CD14-positive monocyte (primary cell): ENCODE data around the gene AMBRA1. TPM values are rescaled to one million over a fixed set of nuclear protein-coding genes. Genes with fewer than 3 reads are reported as not detected.

ENCODE experiments used
- DNase-seq, 3 donors: peaks; one replicate each; pipeline ENCODE4 v3.0.0-alpha.2; 2011 to 2022
- H2AFZ ChIP-seq: 2 replicates; pipeline ENCODE4 v1.6.0; 2012; ENCODE audit warnings: mild to moderate bottlenecking, low read depth, low read length, inconsistent platforms; ENCODE audit not compliant: insufficient read depth, poor library complexity, severe bottlenecking
- H3K27ac ChIP-seq, 2 donors: 1 replicate in 1 of 2; 2 replicates in 1 of 2; pipeline ENCODE4 v1.5.1; 2012 to 2013; ENCODE audit warnings: low read length in 2 of 2, control low read depth in 1 of 2, inconsistent platforms in 1 of 2, low read depth in 1 of 2, mild to moderate bottlenecking in 1 of 2
- H3K27me3 ChIP-seq, 2 donors: one replicate each; pipeline versions ENCODE4 v1.6.0 to v1.6.1; 2011 to 2013; ENCODE audit warnings: low read length in 2 of 2; ENCODE audit not compliant: control insufficient read depth in 2 of 2, insufficient read depth in 2 of 2
- H3K36me3 ChIP-seq, 2 donors: replicated peaks in 1 of 2; 1 replicate in 1 of 2; 2 replicates in 1 of 2; pipeline versions ENCODE4 v1.5.1 to v1.6.1; 2012 to 2013; ENCODE audit warnings: low read length in 2 of 2, control low read depth in 1 of 2, inconsistent platforms in 1 of 2, mild to moderate bottlenecking in 1 of 2; ENCODE audit not compliant: insufficient read depth in 2 of 2, control insufficient read depth in 1 of 2
- H3K4me1 ChIP-seq, 2 donors: 1 replicate in 1 of 2; 2 replicates in 1 of 2; pipeline versions ENCODE4 v1.5.1 to v1.6.1; 2012 to 2013; ENCODE audit warnings: low read length in 2 of 2, control low read depth in 1 of 2, inconsistent platforms in 1 of 2, mild to moderate bottlenecking in 1 of 2, moderate library complexity in 1 of 2; ENCODE audit not compliant: insufficient read depth in 2 of 2, control insufficient read depth in 1 of 2
- H3K4me2 ChIP-seq: replicated peaks from 2 replicates; pipeline ENCODE3; 2012; ENCODE audit warnings: low read length, moderate library complexity, mild to moderate bottlenecking; ENCODE audit not compliant: poor library complexity, severe bottlenecking; ENCODE audit errors: extremely low read depth
- H3K4me3 ChIP-seq, 3 experiments: fragments of 200-600 bp in 1 of 3; sonication (generic) in 1 of 3; replicated peaks in 1 of 3; 1 replicate in 2 of 3; 2 replicates in 1 of 3; pipeline ENCODE4 v1.5.1; 2011 to 2013; ENCODE audit warnings: low read length in 3 of 3, mild to moderate bottlenecking in 3 of 3, control low read depth in 2 of 3, low read depth in 2 of 3, inconsistent platforms in 1 of 3, moderate library complexity in 1 of 3
- H3K79me2 ChIP-seq: 2 replicates; pipeline ENCODE4 v1.6.0; 2012; ENCODE audit warnings: mild to moderate bottlenecking, control low read depth, inconsistent platforms, low read length, moderate library complexity; ENCODE audit not compliant: insufficient read depth
- H3K9ac ChIP-seq: 2 replicates; pipeline ENCODE4 v1.6.0; 2017; ENCODE audit warnings: low read length, mild to moderate bottlenecking; ENCODE audit not compliant: insufficient read depth, poor library complexity, severe bottlenecking
- H3K9me3 ChIP-seq, 2 donors: replicated peaks in 1 of 2; 1 replicate in 1 of 2; 2 replicates in 1 of 2; pipeline versions ENCODE4 v1.5.1 to v1.6.1; 2012 to 2013; ENCODE audit warnings: low read length in 2 of 2, control low read depth in 1 of 2; ENCODE audit not compliant: control insufficient read depth in 1 of 2, insufficient read depth in 1 of 2
- H4K20me1 ChIP-seq: 2 replicates; pipeline ENCODE4 v1.6.0; 2012; ENCODE audit warnings: mild to moderate bottlenecking, low read length, control low read depth, moderate library complexity; ENCODE audit not compliant: insufficient read depth
- H3K27ac Mint-ChIP-seq, 7 donors: one replicate each; pipeline ENCODE4 v1.8.0; 2020; ENCODE audit warnings: mild to moderate bottlenecking in 7 of 7, mixed read lengths in 7 of 7, moderate library complexity in 6 of 7, inconsistent platforms in 2 of 7
- H3K27me3 Mint-ChIP-seq, 3 donors: one replicate each; pipeline ENCODE4 v1.8.0; 2021 to 2022; ENCODE audit warnings: low read depth in 3 of 3, mild to moderate bottlenecking in 3 of 3, mixed read lengths in 3 of 3, moderate library complexity in 3 of 3, inconsistent platforms in 1 of 3
- H3K36me3 Mint-ChIP-seq, 2 donors: one replicate each; pipeline ENCODE4 v1.8.0; 2020; ENCODE audit warnings: mixed read lengths in 2 of 2, inconsistent platforms in 1 of 2, mild to moderate bottlenecking in 1 of 2
- H3K4me1 Mint-ChIP-seq: one replicate; pipeline ENCODE4 v1.8.0; 2020; ENCODE audit warnings: mild to moderate bottlenecking, mixed read lengths
- H3K4me3 Mint-ChIP-seq, 2 donors: one replicate each; pipeline ENCODE4 v1.8.0; 2020; ENCODE audit warnings: mild to moderate bottlenecking in 2 of 2, mixed read lengths in 2 of 2, moderate library complexity in 1 of 2
- H3K9me3 Mint-ChIP-seq, 7 donors: one replicate each; pipeline ENCODE4 v1.8.0; 2020 to 2022; ENCODE audit warnings: mixed read lengths in 7 of 7, mild to moderate bottlenecking in 6 of 7, moderate library complexity in 6 of 7, inconsistent platforms in 2 of 7
- WGBS: methylation state at CpG from one replicate; pipeline ENCODE4 v1.1.5; 2013; ENCODE audit warnings: missing lambda C conversion rate; ENCODE audit not compliant: insufficient coverage; 5-methylcytosine and 5-hydroxymethylcytosine counted together
- intact Hi-C, 2 donors: fragments of 100-400 bp; cut with micrococcal nuclease; formaldehyde crosslinking; loops; one replicate each; pipeline versions ENCODE4 v1.15.0 to v1.15.1; 2023
- polyA plus RNA-seq, 3 donors: library from polyadenylated mRNA; depleted of rRNA in 1 of 3; unstranded in 2 of 3; stranded (reverse) in 1 of 3; fragments of 300-500 nt in 2 of 3; fragments of >200 nt in 1 of 3; fragmentation: Illumina TruSeq in 2 of 3; gene quantifications; 1 replicate in 2 of 3; 2 replicates in 1 of 3; pipeline ENCODE4 v1.2.3, GENCODE V29; 2012 to 2021
- TF ChIP-seq, protein P1 (sequence below): fragments of 200-600 bp; IDR thresholded peaks from one replicate; pipeline ENCODE4 v1.8.0; 2022; ENCODE audit warnings: antibody characterized with exemption, mild to moderate bottlenecking

The AMBRA1 gene
- polyA plus RNA-seq, 3 donors = 2.1 to 6.1 (median 3.8) TPM

- H3K27me3 Mint-ChIP-seq = no peaks in the 10 kb centered on the region
- DNase-seq = no peak
- H3K4me3 Mint-ChIP-seq = no peak overlapping the region
- H3K9me3 Mint-ChIP-seq = no peaks in the 10 kb centered on the region
- peaks cover 13 to 47% of the 10 kb centered on the region in 2 donors for H3K36me3 ChIP-seq
- H3K27ac Mint-ChIP-seq = no peak overlapping the region
- no peak overlapping the region for H3K9ac ChIP-seq
- intact Hi-C loops = no loop called here
- H3K4me2 ChIP-seq = no peak overlapping the region
- no peaks in the 10 kb centered on the region for H3K79me2 ChIP-seq
- no peak overlapping the region for H3K4me3 ChIP-seq
- TF ChIP-seq, protein P1, sequence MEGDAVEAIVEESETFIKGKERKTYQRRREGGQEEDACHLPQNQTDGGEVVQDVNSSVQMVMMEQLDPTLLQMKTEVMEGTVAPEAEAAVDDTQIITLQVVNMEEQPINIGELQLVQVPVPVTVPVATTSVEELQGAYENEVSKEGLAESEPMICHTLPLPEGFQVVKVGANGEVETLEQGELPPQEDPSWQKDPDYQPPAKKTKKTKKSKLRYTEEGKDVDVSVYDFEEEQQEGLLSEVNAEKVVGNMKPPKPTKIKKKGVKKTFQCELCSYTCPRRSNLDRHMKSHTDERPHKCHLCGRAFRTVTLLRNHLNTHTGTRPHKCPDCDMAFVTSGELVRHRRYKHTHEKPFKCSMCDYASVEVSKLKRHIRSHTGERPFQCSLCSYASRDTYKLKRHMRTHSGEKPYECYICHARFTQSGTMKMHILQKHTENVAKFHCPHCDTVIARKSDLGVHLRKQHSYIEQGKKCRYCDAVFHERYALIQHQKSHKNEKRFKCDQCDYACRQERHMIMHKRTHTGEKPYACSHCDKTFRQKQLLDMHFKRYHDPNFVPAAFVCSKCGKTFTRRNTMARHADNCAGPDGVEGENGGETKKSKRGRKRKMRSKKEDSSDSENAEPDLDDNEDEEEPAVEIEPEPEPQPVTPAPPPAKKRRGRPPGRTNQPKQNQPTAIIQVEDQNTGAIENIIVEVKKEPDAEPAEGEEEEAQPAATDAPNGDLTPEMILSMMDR = no peak
- no peaks in the 10 kb centered on the region for H3K4me1 ChIP-seq
- peaks cover 5% of the 10 kb centered on the region for H4K20me1 ChIP-seq
- no peak overlapping the region for H3K27ac ChIP-seq
- H3K27me3 ChIP-seq = no peaks in the 10 kb centered on the region
- no peaks in the 10 kb centered on the region for H3K9me3 ChIP-seq
- no peak overlapping the region for H2AFZ ChIP-seq
- no peaks in the 10 kb centered on the region for H3K4me1 Mint-ChIP-seq
- no CpG with 5 or more reads among the region's 1 CpG for WGBS
- peaks cover 37 to 66% of the 10 kb centered on the region in 2 donors for H3K36me3 Mint-ChIP-seq
These were observed 95.6 kb downstream of the AMBRA1 start for GRCh38 chr11:46498179-46498578.

GRCh38 chr11:46497498-46497897 is 96.3 kb downstream of the AMBRA1 start:
- no peaks in the 10 kb centered on the region for H3K27me3 ChIP-seq
- no peak overlapping the region for H3K4me2 ChIP-seq
- no peak overlapping the region for H3K4me3 ChIP-seq
- no peak overlapping the region for H2AFZ ChIP-seq
- Mint-ChIP-seq H3K36me3 (peaks cover 39 to 66% of the 10 kb centered on the region in 2 donors), H3K27me3 (no peaks in the 10 kb centered on the region), H3K4me1 (no peaks in the 10 kb centered on the region), H3K9me3 (no peaks in the 10 kb centered on the region), H3K27ac (no peak overlapping the region), H3K4me3 (no peak overlapping the region)
- intact Hi-C loops = no loop called here
- peaks cover 16 to 50% of the 10 kb centered on the region in 2 donors for H3K36me3 ChIP-seq
- no peaks in the 10 kb centered on the region for H3K4me1 ChIP-seq
- TF ChIP-seq, protein P1 = no peak
- no CpG with 5 or more reads among the region's 4 CpGs for WGBS
- H3K79me2 ChIP-seq = no peaks in the 10 kb centered on the region
- H3K27ac ChIP-seq = no peak overlapping the region
- peaks cover 5% of the 10 kb centered on the region for H4K20me1 ChIP-seq
- no peaks in the 10 kb centered on the region for H3K9me3 ChIP-seq
- no peak overlapping the region for H3K9ac ChIP-seq
- DNase-seq = no peak
